IPS-11a (cell line): ENCODE data around the gene FIGNL2.
A peak's percentile ranks its signal among the peaks of the same experiment; 100 is the strongest.
"Not testable (repeated sequence)": the region's sequence is repeated elsewhere in the genome, so short reads cannot be mapped to it uniquely, and the experiment has no call there.

Experiments used
- H3K4me3 ChIP-seq: one replicate; pipeline ENCODE4 v1.5.1; 2013; ENCODE audit warnings: low read depth, low read length, control low read depth

Gene FIGNL2, protein sequence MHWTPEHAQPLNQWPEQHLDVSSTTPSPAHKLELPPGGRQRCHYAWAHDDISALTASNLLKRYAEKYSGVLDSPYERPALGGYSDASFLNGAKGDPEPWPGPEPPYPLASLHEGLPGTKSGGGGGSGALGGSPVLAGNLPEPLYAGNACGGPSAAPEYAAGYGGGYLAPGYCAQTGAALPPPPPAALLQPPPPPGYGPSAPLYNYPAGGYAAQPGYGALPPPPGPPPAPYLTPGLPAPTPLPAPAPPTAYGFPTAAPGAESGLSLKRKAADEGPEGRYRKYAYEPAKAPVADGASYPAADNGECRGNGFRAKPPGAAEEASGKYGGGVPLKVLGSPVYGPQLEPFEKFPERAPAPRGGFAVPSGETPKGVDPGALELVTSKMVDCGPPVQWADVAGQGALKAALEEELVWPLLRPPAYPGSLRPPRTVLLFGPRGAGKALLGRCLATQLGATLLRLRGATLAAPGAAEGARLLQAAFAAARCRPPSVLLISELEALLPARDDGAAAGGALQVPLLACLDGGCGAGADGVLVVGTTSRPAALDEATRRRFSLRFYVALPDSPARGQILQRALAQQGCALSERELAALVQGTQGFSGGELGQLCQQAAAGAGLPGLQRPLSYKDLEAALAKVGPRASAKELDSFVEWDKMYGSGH

DNA sequence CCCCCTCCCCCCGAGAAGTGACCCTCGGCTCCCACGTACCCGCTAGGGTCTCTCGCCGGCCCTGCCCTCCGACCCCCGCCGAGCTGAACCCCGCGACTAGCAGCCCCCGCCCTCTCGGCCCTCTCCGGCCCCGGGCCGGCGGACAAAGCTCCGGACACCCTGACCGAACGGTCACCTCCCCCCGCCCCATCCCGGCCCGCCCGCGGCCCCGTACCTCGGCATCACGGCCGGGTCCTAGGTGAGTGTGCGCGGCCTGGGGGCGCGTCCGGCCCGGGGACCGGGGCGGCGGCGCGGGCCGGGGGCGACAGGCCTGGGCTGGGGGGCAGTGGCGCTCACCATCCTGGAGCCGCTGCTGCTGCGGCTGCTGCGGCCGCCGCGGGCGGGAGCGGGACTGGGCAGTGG lies at the start of gene FIGNL2:
TSS of gene FIGNL2 (minus strand) at position 393 of the 402 bp plus-strand sequence. CDS start 26,305 bp downstream, outside the sequence.
- peak within 1 kb of the TSS; percentile 67 for H3K4me3 ChIP-seq

DNA sequence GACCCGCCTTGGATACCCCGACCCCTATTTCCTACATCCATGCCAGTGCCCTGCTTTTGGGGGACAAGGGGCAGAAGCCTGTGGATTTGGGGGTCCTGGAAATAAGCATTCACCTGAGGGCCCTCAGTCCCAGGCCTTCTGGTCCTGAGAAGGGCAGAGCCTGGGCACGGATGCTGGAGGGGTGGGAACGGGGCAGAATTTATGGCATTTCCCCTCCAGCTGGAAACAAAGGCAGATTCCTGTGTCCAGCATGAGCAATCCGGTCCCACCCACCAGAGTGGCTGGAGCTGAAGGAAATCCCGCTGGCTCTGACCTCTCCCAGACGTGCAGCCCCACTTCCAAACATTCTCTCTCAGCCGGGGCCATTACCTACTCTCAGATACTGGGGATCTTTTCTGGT lies 48.7 kb upstream of the FIGNL2 start:
- H3K4me3 ChIP-seq, result no peak overlapping the region

DNA sequence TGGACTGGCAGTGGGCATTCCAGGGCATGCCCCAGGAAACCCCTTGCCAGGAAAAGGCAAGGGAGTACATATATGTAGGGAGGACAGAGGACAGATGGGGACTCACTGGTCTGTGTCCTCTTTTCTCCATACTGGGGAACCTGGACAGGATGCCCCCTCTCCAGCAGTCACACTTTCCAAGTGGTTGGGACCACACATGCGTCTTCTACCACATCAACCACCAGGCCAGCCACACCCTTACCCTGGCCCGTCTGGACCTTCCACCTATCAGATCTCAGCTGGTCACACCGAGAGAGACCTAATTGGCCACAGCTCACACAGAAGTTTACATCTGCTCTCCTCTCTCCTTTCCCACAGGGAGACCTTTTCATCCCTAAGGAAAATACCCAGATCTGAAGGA lies 47.7 kb upstream of the FIGNL2 start:
- H3K4me3 ChIP-seq, result no peak overlapping the region

DNA sequence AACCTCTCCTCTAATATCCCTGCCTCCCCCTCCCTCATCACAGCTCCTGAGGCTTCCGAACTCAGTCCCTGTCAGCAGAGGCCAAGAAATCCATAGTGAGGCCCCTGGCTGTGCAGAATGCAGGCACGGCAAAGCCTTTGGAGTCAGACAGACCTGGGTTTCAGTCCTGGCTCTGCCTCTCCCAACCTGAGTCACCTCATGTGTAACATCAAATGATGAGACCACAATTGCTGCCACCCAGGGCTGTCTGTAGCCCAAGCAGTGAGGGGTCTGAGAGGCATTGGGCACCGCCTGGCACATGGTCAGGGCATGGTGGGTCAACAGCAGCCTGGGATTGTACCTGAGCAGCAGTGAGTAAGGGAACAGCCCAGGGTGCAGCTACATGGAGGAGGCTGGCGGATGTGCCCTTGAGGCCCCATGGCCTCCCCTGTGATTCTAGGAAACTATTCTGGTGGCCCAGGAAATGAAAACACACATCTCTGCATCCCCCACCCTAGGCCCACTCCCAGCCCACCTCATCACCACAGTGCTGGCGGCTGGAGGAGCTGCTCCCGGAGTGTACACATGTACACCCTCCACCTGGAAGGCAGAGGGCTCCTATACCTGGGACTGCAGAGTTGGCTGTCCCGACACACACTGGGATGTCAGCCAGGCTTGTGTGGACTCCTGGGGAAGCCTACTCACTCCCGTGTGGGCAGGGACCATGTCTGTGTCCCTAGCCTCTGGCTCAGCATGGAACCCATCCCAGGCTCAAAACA lies 47.0 kb upstream of the FIGNL2 start:
- H3K4me3 ChIP-seq, result no peak overlapping the region

DNA sequence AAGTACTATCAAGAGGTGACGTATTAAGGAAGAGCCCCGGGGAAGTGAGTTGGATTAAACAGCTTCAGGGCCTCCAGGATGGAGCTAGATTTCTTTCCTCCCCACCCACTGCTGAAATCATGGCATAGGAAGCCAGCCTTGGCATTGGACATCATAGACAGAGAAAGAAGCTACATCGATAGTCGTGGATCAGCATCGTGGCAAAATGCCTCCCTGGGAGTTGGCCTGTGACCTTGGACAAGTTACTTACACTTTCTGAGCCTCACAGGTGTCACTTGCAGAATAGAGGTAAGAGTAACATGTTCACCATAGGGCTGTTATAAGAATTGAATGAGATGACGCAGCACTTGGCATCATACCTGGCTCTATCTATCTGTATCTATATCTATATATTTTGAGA lies 45.3 kb upstream of the FIGNL2 start:
- H3K4me3 ChIP-seq, result no peak overlapping the region

DNA sequence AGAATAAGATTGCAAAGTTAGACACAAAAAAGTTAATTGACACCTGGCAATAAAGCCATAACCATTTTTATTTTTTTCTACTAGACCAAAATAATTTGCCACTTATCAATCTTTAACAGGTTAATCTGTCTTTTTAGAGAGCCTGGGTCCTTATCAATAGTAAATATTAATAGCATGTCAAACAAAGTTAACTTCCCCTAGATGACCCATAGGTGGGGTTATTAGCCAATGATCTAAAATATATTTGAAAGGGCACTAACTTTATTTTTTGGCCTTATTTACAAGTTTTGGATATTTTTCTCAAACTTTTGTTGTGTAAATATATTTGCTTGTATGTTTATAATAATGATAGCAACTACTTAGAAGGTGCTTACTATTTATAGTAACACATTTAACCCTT lies 43.3 kb upstream of the FIGNL2 start:
- no peak overlapping the region for H3K4me3 ChIP-seq

DNA sequence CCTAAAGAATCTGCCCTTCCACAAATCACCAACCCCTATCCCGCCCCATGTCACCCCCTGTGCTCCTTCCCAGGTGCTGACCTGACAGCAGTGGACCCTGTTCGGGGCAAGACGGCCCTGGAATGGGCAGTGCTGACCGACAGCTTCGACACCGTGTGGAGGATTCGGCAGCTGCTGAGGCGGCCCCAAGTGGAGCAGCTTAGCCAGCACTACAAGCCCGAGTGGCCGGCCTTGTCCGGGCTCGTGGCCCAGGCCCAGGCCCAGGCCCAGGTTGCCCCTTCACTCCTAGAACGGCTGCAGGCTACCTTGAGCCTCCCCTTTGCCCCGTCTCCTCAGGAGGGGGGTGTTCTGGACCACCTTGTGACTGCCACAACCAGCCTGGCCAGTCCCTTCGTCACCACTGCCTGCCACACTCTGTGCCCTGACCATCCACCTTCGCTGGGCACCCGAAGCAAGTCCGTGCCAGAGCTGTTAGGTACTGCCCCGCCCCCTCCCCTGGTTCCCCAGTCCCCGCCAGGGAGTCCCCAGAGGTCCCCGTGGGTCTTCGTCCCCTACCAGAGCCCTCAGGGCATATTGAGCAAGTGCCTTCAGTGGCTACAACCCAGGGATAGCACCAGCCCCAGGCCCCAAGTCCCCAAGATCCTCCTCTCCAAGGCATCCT lies 42.1 kb upstream of the FIGNL2 start:
- H3K4me3 ChIP-seq, result no peak overlapping the region

DNA sequence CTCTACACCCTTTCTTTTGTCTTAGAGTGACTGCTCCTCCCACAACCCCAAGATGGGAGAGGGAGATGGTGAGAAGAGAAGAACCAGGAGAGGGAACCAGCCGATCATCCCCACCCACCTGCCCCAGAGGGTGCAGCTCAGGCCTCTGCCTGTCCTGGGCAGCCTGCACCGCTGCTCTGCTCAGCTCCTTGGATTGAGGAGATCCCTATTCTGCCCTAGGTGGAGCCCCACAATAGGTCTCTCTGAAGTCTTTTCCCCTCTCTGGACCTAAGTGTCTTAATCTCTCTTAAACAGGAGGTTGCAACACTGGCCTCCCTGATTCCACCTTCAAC lies 41.6 kb upstream of the FIGNL2 start:
- no peak overlapping the region for H3K4me3 ChIP-seq

DNA sequence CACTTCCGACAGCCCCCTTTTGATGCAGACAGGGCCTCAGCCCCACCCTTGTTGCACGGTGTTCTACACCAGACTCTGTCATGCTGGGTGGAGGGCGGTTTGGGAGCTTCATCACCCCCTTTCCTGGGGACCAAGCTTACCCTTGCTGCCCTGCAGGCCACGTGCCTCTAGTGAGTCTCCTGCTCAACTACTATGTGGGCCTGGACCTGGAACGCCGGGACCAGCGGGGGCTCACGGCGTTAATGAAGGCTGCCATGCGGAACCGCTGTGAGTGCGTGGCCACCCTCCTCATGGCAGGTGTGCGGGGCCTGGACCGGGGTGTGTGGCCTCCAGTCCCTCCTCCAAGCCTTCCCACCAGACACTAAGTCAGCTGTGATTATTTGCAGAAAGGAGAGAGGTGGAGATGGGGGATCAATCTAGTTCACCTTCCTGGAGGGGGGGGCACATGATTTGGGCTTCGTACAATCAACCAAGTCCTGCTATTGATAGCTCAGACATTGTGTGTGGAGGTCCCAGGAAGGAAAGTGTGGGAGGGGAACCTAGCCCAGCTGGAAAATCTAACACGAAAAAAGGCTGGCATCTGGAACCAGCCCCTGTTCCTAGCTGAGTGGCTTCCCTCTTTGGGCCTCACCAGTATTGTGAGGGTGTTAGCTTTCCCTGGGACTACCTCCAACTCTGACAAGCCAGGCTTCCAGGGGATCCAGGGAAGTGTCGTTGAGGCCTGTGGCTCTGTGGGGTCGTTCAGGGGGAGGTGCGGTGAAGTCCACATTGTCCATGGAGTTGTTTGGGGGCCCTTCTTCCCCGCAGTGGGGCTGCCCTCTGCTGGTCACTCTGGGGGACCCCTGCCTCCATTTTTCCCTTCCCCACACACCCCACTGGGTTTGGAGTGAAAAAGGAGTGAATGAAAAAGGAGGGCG lies 41.0 kb upstream of the FIGNL2 start:
- no peak overlapping the region for H3K4me3 ChIP-seq

DNA sequence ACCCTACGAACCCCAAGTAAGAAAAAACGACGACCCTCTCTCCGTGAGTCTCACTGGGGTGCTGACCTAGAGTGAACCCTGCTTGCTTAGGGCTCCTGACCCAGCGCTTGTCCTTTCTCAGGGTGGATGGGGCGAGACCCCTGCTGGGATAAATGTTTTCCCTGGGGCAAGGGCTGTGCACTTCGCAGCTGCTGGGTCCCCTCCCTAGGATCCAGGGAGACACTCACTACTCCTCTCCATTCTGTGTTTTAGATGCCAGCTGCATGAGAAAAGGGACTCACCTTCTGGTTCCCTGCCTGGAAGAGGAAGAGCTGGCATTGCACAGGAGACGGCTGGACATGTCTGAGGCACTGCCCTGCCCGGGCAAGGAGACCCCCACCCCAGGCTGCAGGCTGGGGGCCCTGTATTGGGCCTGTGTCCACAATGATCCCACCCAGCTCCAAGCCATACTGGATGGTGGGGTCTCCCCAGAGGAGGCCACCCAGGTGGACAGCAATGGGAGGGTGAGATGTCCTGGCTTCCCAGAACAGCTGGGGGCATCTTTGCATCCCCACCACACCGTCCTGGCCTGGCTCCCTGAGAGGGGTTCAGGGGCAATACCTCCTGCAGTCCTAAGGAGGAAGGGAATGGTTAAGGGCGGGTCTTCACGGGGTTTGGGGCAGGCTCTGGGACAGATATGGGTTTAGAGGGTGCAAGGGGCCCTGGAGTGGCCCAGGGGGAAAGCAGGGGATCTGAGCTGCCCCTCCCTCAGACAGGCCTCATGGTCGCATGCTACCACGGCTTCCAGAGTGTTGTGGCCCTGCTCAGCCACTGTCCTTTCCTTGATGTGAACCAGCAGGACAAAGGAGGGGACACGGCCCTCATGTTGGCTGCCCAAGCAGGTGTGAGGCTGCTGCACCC lies 40.0 kb upstream of the FIGNL2 start:
- no peak overlapping the region for H3K4me3 ChIP-seq

DNA sequence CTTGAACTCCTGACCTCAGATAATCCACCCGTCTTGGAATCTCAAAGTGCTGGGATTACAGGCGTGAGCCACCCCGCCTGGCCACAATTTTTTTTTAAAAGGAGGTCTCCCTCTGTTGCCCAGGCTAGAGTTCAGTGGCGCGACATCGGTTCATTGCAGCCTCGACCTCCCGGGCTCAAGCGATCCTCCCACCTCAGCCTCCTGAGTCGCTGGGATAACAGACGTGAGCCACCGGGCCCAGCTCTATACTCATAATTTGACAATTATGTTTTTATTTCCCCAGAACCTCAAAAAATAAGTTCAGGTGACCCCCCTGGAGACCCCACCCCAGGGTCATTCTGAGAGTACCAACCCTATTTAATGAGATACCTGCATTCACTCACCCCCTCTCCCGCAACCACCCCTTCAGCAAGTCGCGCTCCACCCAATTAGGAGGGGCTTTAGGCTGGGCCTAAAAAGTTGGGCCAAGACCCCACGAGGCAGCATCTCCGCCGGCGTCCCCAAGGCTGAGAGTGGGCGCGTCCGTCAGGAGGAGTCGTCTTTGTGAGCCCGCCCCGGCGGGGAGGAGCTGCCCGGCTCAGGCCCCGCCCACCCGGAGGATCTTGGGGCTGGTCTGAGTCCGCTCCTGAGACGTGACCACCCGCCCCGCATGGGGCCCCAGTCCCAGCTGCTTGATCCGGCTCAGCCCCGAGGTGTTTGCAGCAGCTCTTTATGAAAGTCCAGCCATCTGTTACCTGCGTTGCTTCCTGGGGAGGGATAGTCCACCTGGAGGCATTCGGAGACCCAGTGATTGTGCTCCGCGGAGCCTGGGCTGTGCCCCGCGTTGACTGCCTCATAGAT lies 39.2 kb upstream of the FIGNL2 start, which contains the start of gene ANKRD33:
TSS of gene ANKRD33 (plus strand) at position 628 of the 840 bp plus-strand sequence. CDS start at position 712, 84 bp downstream.
- no peak within 1 kb of the TSS for H3K4me3 ChIP-seq

DNA sequence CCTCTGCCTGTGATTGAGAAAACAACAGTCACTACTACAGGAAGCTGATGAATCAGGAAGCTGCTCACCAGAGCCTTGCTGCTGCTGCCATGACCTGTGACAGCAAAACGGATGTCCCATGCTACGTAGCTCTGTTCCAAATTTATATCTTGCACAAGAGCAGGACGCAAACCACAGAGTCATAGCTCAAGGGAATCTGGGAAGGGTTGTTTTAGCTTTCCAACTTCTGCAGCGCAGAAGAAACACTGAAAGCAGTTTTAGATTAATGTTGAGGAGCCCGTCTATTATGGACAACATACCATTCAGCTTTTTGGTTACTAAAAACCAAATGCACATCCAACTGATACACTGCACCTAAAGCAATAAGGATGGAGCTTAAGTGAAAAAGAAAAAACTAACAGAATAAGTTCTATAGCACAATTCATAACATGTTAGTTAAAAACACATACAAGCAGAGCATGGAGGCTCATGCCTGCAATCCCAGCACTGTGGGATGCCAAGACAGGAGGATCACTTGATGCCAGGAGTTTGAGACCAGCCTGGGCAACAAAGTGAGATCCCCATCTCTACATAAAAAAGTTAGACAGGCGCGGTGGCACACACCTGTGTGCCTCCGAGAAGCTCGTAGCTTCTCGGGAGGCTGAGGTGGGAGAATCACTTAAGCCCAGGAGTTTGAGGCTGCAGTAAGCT lies 37.6 kb upstream of the FIGNL2 start:
- H3K4me3 ChIP-seq, result no peak overlapping the region

DNA sequence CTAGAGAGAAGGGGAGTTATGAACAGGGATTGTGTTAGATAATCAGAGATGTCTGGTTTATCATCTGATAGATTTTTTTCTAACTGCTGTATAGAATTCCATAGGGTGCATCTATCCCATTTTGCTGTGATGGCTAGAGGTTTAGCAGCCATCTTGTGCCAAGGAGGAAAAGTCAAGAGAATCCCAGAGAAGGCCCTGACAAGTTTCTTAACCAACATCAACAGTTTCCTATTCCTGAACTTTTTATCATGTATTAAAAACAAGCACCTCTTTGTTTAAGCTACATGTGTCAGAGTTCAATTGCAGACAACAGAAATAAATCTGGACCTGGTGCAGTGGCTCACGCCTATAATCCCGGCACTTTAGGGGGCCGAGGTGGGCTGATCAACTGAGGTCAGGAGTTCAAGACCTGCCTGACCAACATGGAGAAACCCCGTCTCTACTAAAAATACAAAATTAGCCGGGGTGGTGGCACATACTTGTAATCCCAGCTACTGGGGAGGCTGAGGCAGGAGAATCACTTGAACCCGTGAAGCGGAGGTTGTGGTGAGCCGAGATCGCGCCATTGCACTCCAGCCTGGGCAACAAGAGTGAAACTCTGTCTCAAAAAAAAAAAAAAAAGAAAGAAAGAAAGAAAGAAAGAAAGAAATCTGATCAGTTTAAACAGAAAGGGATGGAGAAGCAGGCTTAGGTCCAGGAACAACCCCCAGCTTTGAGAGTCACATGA lies 36.9 kb upstream of the FIGNL2 start:
- H3K4me3 ChIP-seq, result not testable (repeated sequence)

DNA sequence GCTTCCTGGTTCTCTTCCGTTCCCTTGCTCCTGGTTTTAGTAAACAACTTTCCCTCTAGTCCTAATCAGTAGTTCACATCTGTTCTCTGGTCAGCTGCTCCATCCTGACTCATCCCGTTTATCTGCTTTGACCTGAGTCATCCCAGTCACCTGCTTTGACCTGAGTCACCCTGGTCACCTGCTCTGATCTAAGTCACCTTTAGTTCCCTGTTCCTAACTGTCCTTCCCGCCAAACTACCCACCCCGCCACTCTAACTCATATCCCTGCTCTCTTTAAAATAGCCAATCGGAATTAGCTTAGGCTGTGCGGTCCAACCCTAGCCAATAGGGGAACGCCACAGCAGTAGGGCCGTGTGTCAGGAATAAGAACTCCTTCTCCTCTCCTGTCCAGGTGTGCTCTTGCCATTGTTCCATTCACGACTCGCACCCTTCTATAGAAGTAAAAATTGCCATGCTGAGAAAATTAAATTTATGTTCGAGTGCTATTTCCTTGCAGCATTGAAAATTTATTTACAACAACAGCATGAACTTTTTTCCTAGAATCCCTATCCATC lies 36.2 kb upstream of the FIGNL2 start:
- no peak overlapping the region for H3K4me3 ChIP-seq

DNA sequence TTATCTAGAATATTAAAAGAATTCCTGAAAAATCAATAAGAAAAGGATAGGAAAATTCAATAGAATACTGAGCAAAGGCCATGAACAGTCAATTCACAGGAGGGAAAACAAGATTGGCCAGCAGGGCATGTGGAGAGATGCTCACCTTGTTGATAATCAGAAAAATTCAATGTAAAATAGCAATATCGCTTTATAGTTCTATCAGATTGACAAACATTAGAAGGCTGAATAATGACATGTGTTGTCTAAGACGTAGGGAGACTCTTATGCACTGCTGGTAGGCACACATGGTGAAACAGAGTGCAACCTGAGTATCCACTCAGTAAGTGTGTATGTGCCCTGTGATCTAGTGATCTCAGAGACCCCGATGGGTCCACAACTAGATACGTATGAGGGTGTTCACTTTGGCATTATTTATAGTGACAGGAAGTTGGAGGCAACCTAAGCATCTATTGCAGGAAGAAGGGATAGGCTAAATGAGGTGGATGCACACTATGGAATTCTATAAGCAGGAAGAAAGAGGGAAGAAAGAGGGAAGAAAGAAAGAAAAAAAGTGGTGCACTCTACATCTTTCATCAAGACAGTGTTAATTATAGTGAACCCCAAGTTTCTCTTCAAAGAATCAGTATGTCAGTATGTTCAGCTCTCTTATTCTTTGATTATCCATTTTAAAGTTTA lies 35.6 kb upstream of the FIGNL2 start:
- H3K4me3 ChIP-seq, result no peak overlapping the region

DNA sequence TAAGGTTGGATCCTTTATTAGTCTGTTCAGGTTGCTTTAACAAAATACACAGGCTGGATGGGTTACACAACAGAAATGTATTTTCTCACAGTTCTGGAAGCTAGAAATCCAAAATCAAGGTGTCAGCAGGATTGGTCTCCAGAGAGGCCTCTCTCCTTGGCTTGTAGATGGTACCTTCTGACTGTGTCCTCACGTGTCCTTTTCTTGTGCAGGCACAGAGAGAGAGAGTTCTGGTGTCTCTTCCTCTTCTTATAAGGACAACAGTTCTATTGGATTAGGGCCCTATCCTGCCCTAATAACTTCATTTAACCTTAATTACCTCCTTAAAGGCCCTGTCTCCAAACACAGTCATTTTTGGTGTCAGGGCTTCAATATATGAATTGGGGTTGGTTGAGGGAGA lies 34.8 kb upstream of the FIGNL2 start:
- no peak overlapping the region for H3K4me3 ChIP-seq
